ENCODE results near the gene GSK3B. TPM values are rescaled to one million over a fixed set of nuclear protein-coding genes. Genes with fewer than 3 reads are reported as not detected.

Gene GSK3B
- total RNA-seq, 1 experiment from 2014 or later: 56.5 TPM

DNA sequence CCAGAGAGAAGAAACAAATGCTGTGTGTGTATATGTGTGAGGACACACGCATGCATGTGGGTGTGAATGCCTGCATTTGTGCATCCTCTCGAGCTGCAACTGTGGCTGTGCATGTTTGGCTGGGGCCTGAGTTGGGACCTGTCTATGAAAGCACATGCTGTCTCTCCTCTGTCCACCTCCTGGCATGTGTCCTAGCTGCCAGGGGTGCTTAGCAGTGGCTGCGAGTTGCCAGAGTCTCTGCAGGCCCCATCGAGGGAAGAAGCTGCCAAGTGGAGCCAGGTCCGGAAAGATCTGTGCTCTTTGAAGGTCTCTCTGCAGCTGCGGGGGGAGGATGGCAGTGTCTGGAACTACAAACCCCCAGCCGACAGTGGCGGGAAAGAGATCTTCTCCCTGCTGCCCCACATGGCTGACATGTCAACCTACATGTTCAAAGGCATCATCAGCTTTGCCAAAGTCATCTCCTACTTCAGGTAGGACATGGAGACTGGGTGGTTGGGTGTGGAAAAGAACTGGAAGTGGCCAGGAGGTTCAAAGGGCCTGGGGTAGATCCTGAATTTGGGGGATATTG, 281.7 kb downstream of the GSK3B start:
- H3K27ac ChIP-seq (ENCODE audit: insufficient read length, low read depth, low read length): no peak overlapping the region
- H2BK120ac ChIP-seq (ENCODE audit: low read depth, low read length, poor library complexity, severe bottlenecking): no peak overlapping the region
- peaks cover 2% of the 10 kb centered on the region for H4K20me1 ChIP-seq (ENCODE audit: control insufficient read depth, insufficient read depth, insufficient read length)
- no peak overlapping the region for H3K4ac ChIP-seq (ENCODE audit: low read depth, low read length)
- no peaks in the 10 kb centered on the region for H3K79me1 ChIP-seq (ENCODE audit: insufficient read depth, low read depth, low read length, poor library complexity, severe bottlenecking)
- Mint-ChIP-seq H3K4me1 (no peaks in the 10 kb centered on the region), H3K27ac (no peak overlapping the region), H3K27me3 (ENCODE audit: low read depth) (no peaks in the 10 kb centered on the region; the same call in none of the 2 replicates), H3K4me3 (no peak overlapping the region), H3K36me3 (ENCODE audit: insufficient read depth in 1 of 3, low read depth in 3 of 3) (no peaks in the 10 kb centered on the region; a peak in 1 of 7 replicates), H3K9me3 (no peaks in the 10 kb centered on the region)
- no peak overlapping the region for H3K23ac ChIP-seq (ENCODE audit: insufficient read length, low read depth, low read length)
- no peak overlapping the region for H2BK5ac ChIP-seq (ENCODE audit: insufficient read length, low read length)
- no peak overlapping the region for H2BK15ac ChIP-seq (ENCODE audit: low read depth, low read length)
- H3K23me2 ChIP-seq (ENCODE audit: insufficient read length, low read depth, low read length, poor library complexity, severe bottlenecking): no peaks in the 10 kb centered on the region
- DNase-seq: no peak
- H3T11ph ChIP-seq (ENCODE audit: low read length): no peak overlapping the region
- no peaks in the 10 kb centered on the region for H3K9me3 ChIP-seq (ENCODE audit: control insufficient read depth, low read depth, low read length)
- 0 out of 2 replicates have a peak, but pooled peaks cover 3% of the 10 kb centered on the region for H3K27me3 ChIP-seq (ENCODE audit: insufficient read depth, low read length)
- H2AK5ac ChIP-seq (ENCODE audit: insufficient read length, low read length): no peak overlapping the region
- no peak overlapping the region for H3K4me2 ChIP-seq (ENCODE audit: insufficient read depth, insufficient read length, low read length)
- H3K14ac ChIP-seq (ENCODE audit: insufficient read depth, low read length): no peak overlapping the region
- H3K18ac ChIP-seq (ENCODE audit: insufficient read length, low read depth, low read length): no peak overlapping the region
- no peak overlapping the region for H2AFZ ChIP-seq (ENCODE audit: low read length)
- H4K91ac ChIP-seq (ENCODE audit: insufficient read length, low read depth, low read length): no peak overlapping the region
- no CpG with 5 or more reads among the region's 8 CpGs for WGBS (ENCODE audit: extremely low coverage, insufficient read length, low lambda C conversion rate)
- no peaks in the 10 kb centered on the region for H3K4me1 ChIP-seq (ENCODE audit: insufficient read depth, low read length)
- no peak overlapping the region for H3K9ac ChIP-seq (ENCODE audit: extremely low read depth, insufficient read length, low read length)
- no peak for TF ChIP-seq CTCF (conservative IDR thresholded peaks at IDR 0.05)
- no peak overlapping the region for H3K56ac ChIP-seq (ENCODE audit: insufficient read length, low read depth, low read length)
- no peak overlapping the region for H4K8ac ChIP-seq (replicated peaks; ENCODE audit: insufficient read length, low read depth, low read length)
- no peak overlapping the region for H2BK12ac ChIP-seq (ENCODE audit: insufficient read length, low read depth, low read length)
- no peak overlapping the region for H2BK20ac ChIP-seq (ENCODE audit: low read depth, low read length, poor library complexity, severe bottlenecking)
- H4K5ac ChIP-seq (ENCODE audit: insufficient read length, low read depth, low read length): no peak overlapping the region
- H3K79me2 ChIP-seq (ENCODE audit: insufficient read depth, low read length): no peaks in the 10 kb centered on the region
